HG02938 (cell line): ENCODE measurements around the gene NSUN5.
"Not testable (repeated sequence)": the region's sequence is repeated elsewhere in the genome, so short reads cannot be mapped to it uniquely, and the experiment has no call there.

ENCODE experiments used
- ATAC-seq: cut with Tn5 transposase; IDR thresholded peaks from one replicate; pipeline ENCODE4 v1.9.1; 2021; ENCODE audit warnings: mild to moderate bottlenecking, moderate library complexity; ENCODE audit not compliant: unreplicated experiment

The NSUN5 gene

GRCh38 chr7:73308665-73309214 is at the start of gene NSUN5:
TSS of gene NSUN5 (minus strand) at chr7:73308826. CDS start at chr7:73308790, 36 bp downstream.
- peak; percentile 74 for ATAC-seq

GRCh38 chr7:73356159-73356558 is 47.5 kb upstream of the NSUN5 start:
- no peak for ATAC-seq

- no peak for ATAC-seq
These were observed 46.2 kb upstream of the NSUN5 start for GRCh38 chr7:73354821-73355220.

GRCh38 chr7:73354196-73354595 is 45.6 kb upstream of the NSUN5 start:
- ATAC-seq, result no peak

- ATAC-seq, result no peak
These were observed 44.6 kb upstream of the NSUN5 start for GRCh38 chr7:73353243-73353642.

- ATAC-seq, result no peak
These were observed 44.2 kb upstream of the NSUN5 start for GRCh38 chr7:73352784-73353183.

GRCh38 chr7:73351447-73352167 is 43.0 kb upstream of the NSUN5 start:
- ATAC-seq, result no peak

GRCh38 chr7:73350306-73351068 is 41.9 kb upstream of the NSUN5 start:
- no peak for ATAC-seq

- ATAC-seq, result no peak
These were observed 41.1 kb upstream of the NSUN5 start for GRCh38 chr7:73349763-73350162.

- ATAC-seq, result no peak
These were observed 37.3 kb upstream of the NSUN5 start for GRCh38 chr7:73345951-73346350.

GRCh38 chr7:73345538-73345937 is 36.9 kb upstream of the NSUN5 start:
- ATAC-seq, result no peak

- no peak for ATAC-seq
These were observed 35.2 kb upstream of the NSUN5 start for GRCh38 chr7:73343671-73344380.

- ATAC-seq, result no peak
These were observed 34.0 kb upstream of the NSUN5 start for GRCh38 chr7:73342645-73343044.

GRCh38 chr7:73341877-73342276 is 33.3 kb upstream of the NSUN5 start:
- ATAC-seq, result no peak

- ATAC-seq, result no peak
These were observed 31.9 kb upstream of the NSUN5 start for GRCh38 chr7:73340514-73340913.

- no peak for ATAC-seq
These were observed 29.7 kb upstream of the NSUN5 start for GRCh38 chr7:73338321-73338720.

GRCh38 chr7:73332447-73332846 is 23.8 kb upstream of the NSUN5 start:
- ATAC-seq, result no peak

- ATAC-seq, result no peak
These were observed 22.1 kb upstream of the NSUN5 start for GRCh38 chr7:73330772-73331171.

GRCh38 chr7:73329861-73330581 is 21.4 kb upstream of the NSUN5 start:
- no peak for ATAC-seq

- ATAC-seq, result no peak
These were observed 20.1 kb upstream of the NSUN5 start for GRCh38 chr7:73328696-73329095.

- not testable (repeated sequence) for ATAC-seq
These were observed 19.3 kb upstream of the NSUN5 start, which contains the start of the genes FKBP6 and TRIM50 for GRCh38 chr7:73327922-73328321. TSS of gene FKBP6 (plus strand) at chr7:73328161. CDS start at chr7:73328429, 268 bp downstream. TSS of gene TRIM50 (minus strand) at chr7:73328082. CDS start at chr7:73324787, 3,295 bp downstream.
